Fibroblast of skin of back (primary cell): Measurements from ENCODE around the gene IPO5. TPM values are rescaled to one million over a fixed set of nuclear protein-coding genes. Genes with fewer than 3 reads are reported as not detected.

ENCODE experiments used
- DNase-seq: peaks from one replicate; pipeline ENCODE4 v3.0.0-alpha.2; 2013
- polyA plus RNA-seq, 2 experiments: library from polyadenylated mRNA; unstranded; fragments of 120-200 nt; gene quantifications; one replicate each; pipeline ENCODE4 v1.2.1, GENCODE V29; 2013; ENCODE audit not compliant: insufficient read length in 2 of 2

Gene IPO5
- 240 TPM for polyA plus RNA-seq (2013, experiment 1 of 2; ENCODE audit: insufficient read length)
- polyA plus RNA-seq (2013, experiment 2 of 2; ENCODE audit: insufficient read length): 202 TPM

GRCh38 chr13:97953376-97953970 lies at the start of gene IPO5:
Gene IPO5 (plus strand): TSS chr13:97953675. CDS start chr13:97976697, 23,022 bp downstream.
- DNase-seq: peak; percentile 46

- DNase-seq: no peak
These were observed 49.4 kb upstream of the IPO5 start for GRCh38 chr13:97904059-97904458.

- no peak for DNase-seq
These were observed 48.0 kb upstream of the IPO5 start for GRCh38 chr13:97905517-97905916.

GRCh38 chr13:97911311-97912138 lies 42.0 kb upstream of the IPO5 start:
- DNase-seq: peak; percentile 79

GRCh38 chr13:97912139-97912535 lies 41.3 kb upstream of the IPO5 start:
- no peak for DNase-seq

GRCh38 chr13:97913206-97913605 lies 40.3 kb upstream of the IPO5 start:
- DNase-seq: no peak

- DNase-seq: no peak
These were observed 38.9 kb upstream of the IPO5 start for GRCh38 chr13:97914540-97914939.

DNA sequence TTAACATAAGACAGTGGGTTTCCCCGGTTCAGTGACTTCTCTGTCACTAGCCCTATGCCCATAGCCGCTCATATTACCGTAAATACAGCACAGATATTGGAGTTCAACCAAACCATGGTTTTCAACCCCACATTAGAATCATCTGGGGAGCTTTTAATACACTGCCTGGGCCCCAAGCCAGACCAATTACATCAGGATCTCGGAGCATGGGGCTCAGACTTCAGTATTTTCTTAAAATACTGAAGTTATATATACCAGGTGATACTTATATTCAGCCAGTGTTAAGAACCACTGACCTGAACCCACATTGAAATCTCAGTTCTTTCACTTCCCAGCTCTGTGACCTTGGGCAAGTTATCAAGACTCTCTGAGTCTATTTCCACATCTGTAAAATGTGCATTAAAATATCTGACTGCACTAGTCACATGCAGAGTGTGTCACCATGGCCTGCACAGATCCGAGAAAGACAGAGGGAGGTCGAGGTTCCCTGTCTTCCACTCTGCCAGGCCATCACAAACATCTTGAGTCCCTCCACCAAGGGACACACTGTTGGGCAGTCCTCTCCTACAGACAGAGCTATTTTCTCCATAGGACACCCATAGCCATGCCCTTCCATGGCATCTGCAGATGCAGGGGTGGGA lies 32.2 kb upstream of the IPO5 start:
- peak; percentile 23 for DNase-seq

DNA sequence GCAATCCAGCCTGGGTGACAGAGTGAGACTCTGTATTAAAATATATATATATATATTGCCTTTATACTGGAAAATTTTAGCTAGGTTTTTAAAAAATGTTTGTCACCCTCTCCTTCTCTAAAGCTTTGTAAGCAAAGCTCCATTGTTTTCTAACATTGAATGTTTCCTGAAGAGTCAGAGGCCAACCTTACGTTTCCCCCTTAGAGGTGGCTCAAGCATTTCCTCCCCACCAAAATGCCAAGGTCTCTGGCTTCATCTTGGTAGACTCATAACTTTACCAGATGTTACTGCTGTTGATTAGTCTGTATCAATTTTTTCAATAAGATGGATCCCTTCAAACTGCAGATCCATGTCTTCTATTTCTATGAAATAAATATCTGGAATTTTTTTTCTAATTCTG lies 25.2 kb upstream of the IPO5 start:
- DNase-seq: no peak

- DNase-seq: no peak
These were observed 21.4 kb upstream of the IPO5 start for GRCh38 chr13:97932036-97932435.

DNA sequence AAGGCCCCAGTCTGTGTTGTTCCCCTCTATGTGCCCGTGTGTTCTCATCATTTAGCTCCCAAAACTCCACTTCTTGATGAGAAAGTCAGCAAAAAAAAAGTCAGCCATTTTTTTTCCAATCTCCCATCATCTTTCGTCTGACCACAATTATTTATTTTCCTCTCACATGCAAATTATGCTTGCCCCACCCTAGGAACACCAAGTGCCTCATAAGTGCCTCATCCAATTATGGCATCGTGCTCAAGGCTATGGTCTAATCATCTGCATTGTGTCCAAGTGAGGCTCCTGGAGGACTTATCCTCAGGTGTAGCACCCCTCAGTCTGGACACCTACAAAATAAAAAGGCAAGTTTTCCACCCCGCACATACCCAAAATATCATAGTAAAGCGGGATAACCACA lies 20.8 kb upstream of the IPO5 start:
- DNase-seq: no peak

- DNase-seq: no peak
These were observed 19.7 kb upstream of the IPO5 start for GRCh38 chr13:97933776-97934175.

DNA sequence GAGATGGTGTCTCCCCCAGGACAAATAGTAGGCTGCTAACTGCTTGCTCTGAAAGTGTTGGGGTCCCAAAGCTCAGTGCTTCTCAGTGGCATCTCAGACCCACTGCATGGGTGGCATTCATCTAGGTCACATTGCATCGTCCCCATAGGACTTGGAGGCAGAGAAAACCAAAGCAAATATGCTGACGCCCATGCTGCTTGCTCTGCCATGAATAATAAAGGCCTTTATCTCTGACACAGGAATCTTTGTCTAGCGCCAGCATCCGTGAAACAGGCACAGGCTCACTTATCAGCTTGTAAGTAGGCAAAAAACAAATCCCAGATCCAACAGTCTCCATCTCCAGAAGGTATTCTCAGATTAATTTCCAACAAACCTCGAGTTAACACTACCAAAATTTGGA lies 18.9 kb upstream of the IPO5 start:
- DNase-seq: no peak

- no peak for DNase-seq
These were observed 18.4 kb upstream of the IPO5 start for GRCh38 chr13:97935071-97935470.

DNA sequence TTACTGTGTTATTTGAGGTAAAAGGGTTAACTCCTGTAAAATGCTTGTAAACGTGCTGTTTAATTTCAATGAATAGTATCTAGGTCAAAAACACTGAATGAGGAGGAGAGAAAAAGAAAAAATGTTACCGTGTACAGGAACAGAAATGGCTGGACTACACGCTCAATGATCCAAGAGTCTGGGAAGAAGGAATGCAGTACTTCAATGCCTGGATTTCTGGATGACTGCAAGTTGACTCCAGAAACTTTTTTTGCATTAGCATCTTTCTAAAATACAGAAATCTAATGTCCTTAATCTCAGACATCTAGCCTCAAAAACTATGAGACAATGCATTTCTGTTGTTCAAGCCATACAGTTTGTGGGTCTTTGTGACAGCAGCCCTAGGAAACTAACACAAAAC lies 17.4 kb upstream of the IPO5 start:
- no peak for DNase-seq

DNA sequence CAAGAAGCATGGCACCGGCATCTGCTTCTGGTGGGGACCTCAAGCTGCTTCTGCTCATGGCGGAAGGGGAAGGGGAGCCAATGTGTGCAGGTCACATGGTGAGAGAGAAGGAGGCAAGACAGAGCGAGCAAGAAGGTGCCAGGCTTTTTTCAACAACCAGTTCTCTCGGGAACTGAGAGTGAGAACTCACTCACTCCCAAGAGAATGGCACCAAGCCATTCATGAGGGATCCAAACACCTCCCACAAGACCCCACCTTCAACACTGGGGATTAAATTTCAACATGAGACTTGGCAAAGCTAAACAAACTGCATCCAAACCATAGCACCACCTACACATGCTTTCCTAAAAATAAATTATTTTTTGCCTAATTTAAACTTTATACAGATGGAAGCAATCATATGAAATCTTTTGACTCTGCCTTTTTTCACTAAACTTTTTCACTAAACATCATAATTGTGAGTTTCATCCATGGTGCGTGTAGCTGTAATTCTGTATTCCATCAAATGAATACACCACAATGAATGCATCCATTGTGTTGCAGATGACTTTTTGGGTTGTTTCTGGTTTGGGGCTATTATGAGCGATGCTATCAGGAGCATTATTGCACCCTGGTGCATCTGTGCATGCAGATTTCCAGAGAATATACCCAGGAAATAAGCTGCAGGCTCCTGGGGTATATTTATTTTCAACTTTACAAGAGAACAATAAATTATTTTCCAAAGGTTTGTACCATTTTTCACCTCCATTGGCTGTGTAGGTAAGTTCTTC lies 14.6 kb upstream of the IPO5 start:
- DNase-seq: no peak

GRCh38 chr13:97944396-97945029 lies 9.0 kb upstream of the IPO5 start:
- peak; percentile 87 for DNase-seq

GRCh38 chr13:97945342-97945741 lies 8.1 kb upstream of the IPO5 start:
- peak; percentile 78 for DNase-seq

DNA sequence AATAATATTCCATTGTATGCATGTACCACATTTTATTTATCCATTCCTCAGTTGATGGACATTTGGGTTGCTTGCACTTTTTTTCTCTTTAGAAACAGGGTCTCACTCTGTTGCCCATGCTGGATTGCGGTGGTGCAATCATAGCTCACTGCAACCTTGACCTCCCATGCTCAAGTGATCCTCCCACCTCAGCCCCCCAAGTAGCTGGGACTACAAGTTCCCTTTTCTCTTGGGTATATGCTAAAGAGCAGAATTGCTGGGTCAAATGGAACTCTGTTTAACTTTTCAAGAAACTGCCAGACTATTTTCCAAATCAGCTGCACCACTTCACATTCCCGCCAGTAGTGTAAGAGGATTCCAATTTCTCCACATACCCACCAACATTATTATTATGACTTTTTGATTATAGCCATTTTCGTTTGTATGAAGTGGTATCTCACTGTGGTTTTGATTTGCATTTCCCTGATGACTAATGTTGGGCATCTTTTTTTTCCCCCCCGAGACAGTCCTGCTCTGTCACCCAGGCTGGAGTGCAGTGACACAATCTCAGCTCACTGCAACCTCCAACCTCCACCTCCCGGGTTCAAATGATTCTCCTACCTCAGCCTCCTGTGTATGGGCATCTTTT lies 7.6 kb upstream of the IPO5 start:
- DNase-seq: peak; percentile 85

GRCh38 chr13:97946951-97947588 lies 6.4 kb upstream of the IPO5 start:
- DNase-seq: peak; percentile 95

- peak; percentile 41 for DNase-seq
These were observed 5.4 kb upstream of the IPO5 start for GRCh38 chr13:97948041-97948440.
